Measurements from ENCODE around the gene KCNH5.

Gene KCNH5

GRCh38 chr14:62743560-62743959 lies 301.7 kb downstream of the KCNH5 start:
- no peak for DNase-seq (ENCODE audit: low read depth)

GRCh38 chr14:62743118-62743517 lies 302.1 kb downstream of the KCNH5 start:
- DNase-seq (ENCODE audit: low read depth): no peak

GRCh38 chr14:62739647-62740046 lies 305.6 kb downstream of the KCNH5 start:
- no peak for DNase-seq (ENCODE audit: low read depth)

- DNase-seq (ENCODE audit: low read depth): no peak
Measured at GRCh38 chr14:62736048-62737043, 308.9 kb downstream of the KCNH5 start.

- DNase-seq (ENCODE audit: low read depth): no peak
Measured at GRCh38 chr14:62734831-62735230, 310.4 kb downstream of the KCNH5 start.

GRCh38 chr14:62722406-62722805 lies 322.9 kb downstream of the KCNH5 start:
- no peak for DNase-seq (ENCODE audit: low read depth)

GRCh38 chr14:62718629-62719028 lies 326.6 kb downstream of the KCNH5 start:
- DNase-seq (ENCODE audit: low read depth): no peak

GRCh38 chr14:62711351-62712023 lies 333.8 kb downstream of the KCNH5 start:
- no peak for DNase-seq (ENCODE audit: low read depth)

- DNase-seq (ENCODE audit: low read depth): no peak
Measured at GRCh38 chr14:62710811-62711210, 334.4 kb downstream of the KCNH5 start.

- DNase-seq (ENCODE audit: low read depth): no peak
Measured at GRCh38 chr14:62709773-62710172, 335.5 kb downstream of the KCNH5 start.

GRCh38 chr14:62706217-62706616 lies 339.0 kb downstream of the KCNH5 start:
- no peak for DNase-seq (ENCODE audit: low read depth)

GRCh38 chr14:62697461-62697860 lies 347.8 kb downstream of the KCNH5 start:
- DNase-seq (ENCODE audit: low read depth): no peak

- no peak for DNase-seq (ENCODE audit: low read depth)
Measured at GRCh38 chr14:62696929-62697328, 348.3 kb downstream of the KCNH5 start.

- DNase-seq (ENCODE audit: low read depth): no peak
Measured at GRCh38 chr14:62696331-62696924, 348.8 kb downstream of the KCNH5 start.

- DNase-seq (ENCODE audit: low read depth): no peak
Measured at GRCh38 chr14:62694075-62694474, 351.2 kb downstream of the KCNH5 start.

- no peak for DNase-seq (ENCODE audit: low read depth)
Measured at GRCh38 chr14:62692490-62693106, 352.7 kb downstream of the KCNH5 start.

GRCh38 chr14:62691647-62692489 lies 353.4 kb downstream of the KCNH5 start:
- no peak for DNase-seq (ENCODE audit: low read depth)

GRCh38 chr14:62689733-62690132 lies 355.5 kb downstream of the KCNH5 start:
- DNase-seq (ENCODE audit: low read depth): no peak

GRCh38 chr14:62687818-62688217 lies 357.4 kb downstream of the KCNH5 start:
- no peak for DNase-seq (ENCODE audit: low read depth)

- DNase-seq (ENCODE audit: low read depth): no peak
Measured at GRCh38 chr14:62684376-62684775, 360.9 kb downstream of the KCNH5 start.

GRCh38 chr14:62682208-62682607 lies 363.1 kb downstream of the KCNH5 start:
- DNase-seq (ENCODE audit: low read depth): no peak

All from HS-27A (cell line).